Brain microvascular endothelial cell (primary cell): ENCODE measurements around the gene MAPKAPK3.

ENCODE experiments used
- DNase-seq: peaks from one replicate; pipeline ENCODE4 v3.0.0-alpha.2; 2020
- H3K27ac ChIP-seq: fragments of 250-450 bp; sonication (Bioruptor Pico); 2 replicates; pipeline ENCODE4 v1.5.1; 2020; ENCODE audit warnings: mild to moderate bottlenecking, moderate library complexity
- H3K27me3 ChIP-seq: fragments of 250-450 bp; sonication (Bioruptor Pico); replicated peaks from 2 replicates; pipeline ENCODE4 v1.5.1; 2020; ENCODE audit warnings: mild to moderate bottlenecking
- H3K36me3 ChIP-seq: fragments of 250-450 bp; sonication (Bioruptor Pico); replicated peaks from 2 replicates; pipeline ENCODE4 v1.5.1; 2020; ENCODE audit warnings: mild to moderate bottlenecking
- H3K4me3 ChIP-seq: 2 replicates; pipeline ENCODE4 v1.5.1; 2011; ENCODE audit warnings: low read depth, mild to moderate bottlenecking, control low read depth, low read length, moderate library complexity
- CTCF ChIP-seq: IDR thresholded peaks from 2 replicates; pipeline ENCODE4 v1.5.1; 2011; ENCODE audit warnings: low read depth, mild to moderate bottlenecking, moderate library complexity, low read length, control low read depth, inconsistent platforms; ENCODE audit errors: missing control alignments
- in situ Hi-C: cut with HindIII; loops from 2 replicates; pipeline ENCODE4 v1.10.0; 2017; ENCODE audit warnings: low sequenced_read_pairs, low pct_ligation_motif_present

The MAPKAPK3 gene

GRCh38 chr3:50617096-50617791 is at the start of gene MAPKAPK3:
TSS of gene MAPKAPK3 (plus strand) at chr3:50617151. CDS start at chr3:50617566, 415 bp downstream.
- Histone ChIP-seq H3K27me3 (no peaks in the 10 kb centered on the region), H3K4me3 (peak within 1 kb of the TSS; percentile 78), H3K27ac (peak within 1 kb of the TSS; percentile 57), H3K36me3 (no peaks in the 10 kb centered on the region)
- no peak for TF ChIP-seq CTCF
- DNase-seq: no peak
- in situ Hi-C loops: no loop called here

- no peak for TF ChIP-seq CTCF
- Histone ChIP-seq H3K27ac (no peak within 1 kb of the TSS), H3K36me3 (no peaks in the 10 kb centered on the region), H3K27me3 (no peaks in the 10 kb centered on the region), H3K4me3 (peak within 1 kb of the TSS; percentile 56)
- DNase-seq: peak; percentile 78
- in situ Hi-C loops: no loop called here
Measured at GRCh38 chr3:50567386-50568167, 49.4 kb upstream of the MAPKAPK3 start, which contains the start of gene C3orf18. TSS of gene C3orf18 (minus strand) at chr3:50567747. CDS start at chr3:50565699, 2,048 bp downstream.

GRCh38 chr3:50568947-50569749 is 47.8 kb upstream of the MAPKAPK3 start, which contains the start of gene HEMK1:
TSS of gene HEMK1 (plus strand) at chr3:50569522. CDS start at chr3:50571105, 1,583 bp downstream.
- H3K36me3 ChIP-seq: no peaks in the 10 kb centered on the region
- peak within 1 kb of the TSS; percentile 94 for H3K4me3 ChIP-seq
- H3K27me3 ChIP-seq: no peaks in the 10 kb centered on the region
- in situ Hi-C loops: no loop called here
- no peak for TF ChIP-seq CTCF
- H3K27ac ChIP-seq: peak within 1 kb of the TSS; percentile 69
- peak; percentile 94 for DNase-seq

GRCh38 chr3:50570508-50571279 is 46.3 kb upstream of the MAPKAPK3 start:
- Histone ChIP-seq H3K36me3 (no peaks in the 10 kb centered on the region), H3K27me3 (no peaks in the 10 kb centered on the region), H3K27ac (no peak overlapping the region), H3K4me3 (no peak overlapping the region)
- in situ Hi-C loops: no loop called here
- no peak for DNase-seq
- TF ChIP-seq CTCF: no peak

GRCh38 chr3:50571486-50571885 is 45.5 kb upstream of the MAPKAPK3 start:
- no peak for DNase-seq
- H3K4me3 ChIP-seq: no peak overlapping the region
- in situ Hi-C loops: no loop called here
- TF ChIP-seq CTCF: no peak
- no peak overlapping the region for H3K27ac ChIP-seq
- no peaks in the 10 kb centered on the region for H3K36me3 ChIP-seq
- no peaks in the 10 kb centered on the region for H3K27me3 ChIP-seq
